Epithelial cell of proximal tubule (primary cell): ENCODE measurements around the gene MAFF. TPM values are rescaled to one million over a fixed set of nuclear protein-coding genes. Genes with fewer than 3 reads are reported as not detected.

Experiments used
- DNase-seq: peaks from one replicate; pipeline ENCODE4 v3.0.0-alpha.2; 2011; ENCODE audit warnings: low read depth
- H3K4me3 ChIP-seq: 2 replicates; pipeline ENCODE4 v1.5.1; 2011; ENCODE audit warnings: low read depth, mild to moderate bottlenecking, low read length
- total RNA-seq: library from RNA; depleted of rRNA; stranded (reverse); fragments of >200 nt; gene quantifications from 2 replicates; pipeline ENCODE4 v1.2.3, GENCODE V29; 2015
- TF ChIP-seq, protein P1 (sequence below): conservative IDR thresholded peaks from 2 replicates; pipeline ENCODE4 v1.5.1; 2012; ENCODE audit warnings: low read depth, mild to moderate bottlenecking, low read length

The MAFF gene
- total RNA-seq, 1 donor from 2014 or later = 42.1 TPM

DNA sequence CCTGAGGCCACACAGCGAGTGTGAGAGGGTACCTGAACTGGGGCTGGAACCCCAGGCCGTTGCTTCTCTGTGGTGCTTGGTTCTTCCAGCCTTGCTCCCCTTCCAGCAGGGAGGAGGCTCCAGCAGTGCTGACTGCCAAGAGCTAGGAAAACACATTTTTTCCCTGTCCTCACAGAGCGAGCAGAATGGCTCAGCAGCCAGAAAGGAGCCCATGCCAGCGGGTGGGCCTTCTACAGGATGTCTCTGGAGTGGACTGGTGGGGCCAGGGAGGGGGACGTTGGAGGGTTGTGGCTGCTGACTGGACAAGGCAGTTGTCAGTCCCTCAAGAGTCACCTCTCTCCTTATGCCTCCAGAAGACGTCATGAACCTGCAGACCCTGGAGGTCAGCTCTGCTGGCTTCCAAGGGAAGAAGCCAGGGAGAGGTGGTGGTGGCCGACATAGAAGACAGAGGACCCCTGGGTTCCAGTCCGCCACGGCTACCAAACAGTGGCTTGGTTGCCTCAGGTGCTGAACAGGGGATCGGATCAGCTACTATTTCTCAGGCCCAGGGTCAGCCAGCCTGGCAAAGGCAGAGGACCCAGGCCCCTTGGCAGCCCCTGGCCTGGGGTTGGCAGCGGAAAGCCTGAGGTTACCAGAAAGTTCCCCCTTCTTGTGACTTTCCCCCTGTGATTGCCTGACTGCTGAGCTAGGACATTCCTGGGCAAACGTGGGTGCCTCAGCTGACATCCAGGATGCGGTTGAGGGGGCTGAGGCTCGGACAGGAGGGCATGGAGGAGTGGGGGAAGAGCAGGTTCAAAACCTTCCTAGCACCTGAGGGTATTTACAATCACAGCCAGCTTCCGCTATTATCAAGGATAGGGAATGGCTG lies 3.7 kb downstream of the MAFF start:
- no peak for DNase-seq
- TF ChIP-seq, protein P1, sequence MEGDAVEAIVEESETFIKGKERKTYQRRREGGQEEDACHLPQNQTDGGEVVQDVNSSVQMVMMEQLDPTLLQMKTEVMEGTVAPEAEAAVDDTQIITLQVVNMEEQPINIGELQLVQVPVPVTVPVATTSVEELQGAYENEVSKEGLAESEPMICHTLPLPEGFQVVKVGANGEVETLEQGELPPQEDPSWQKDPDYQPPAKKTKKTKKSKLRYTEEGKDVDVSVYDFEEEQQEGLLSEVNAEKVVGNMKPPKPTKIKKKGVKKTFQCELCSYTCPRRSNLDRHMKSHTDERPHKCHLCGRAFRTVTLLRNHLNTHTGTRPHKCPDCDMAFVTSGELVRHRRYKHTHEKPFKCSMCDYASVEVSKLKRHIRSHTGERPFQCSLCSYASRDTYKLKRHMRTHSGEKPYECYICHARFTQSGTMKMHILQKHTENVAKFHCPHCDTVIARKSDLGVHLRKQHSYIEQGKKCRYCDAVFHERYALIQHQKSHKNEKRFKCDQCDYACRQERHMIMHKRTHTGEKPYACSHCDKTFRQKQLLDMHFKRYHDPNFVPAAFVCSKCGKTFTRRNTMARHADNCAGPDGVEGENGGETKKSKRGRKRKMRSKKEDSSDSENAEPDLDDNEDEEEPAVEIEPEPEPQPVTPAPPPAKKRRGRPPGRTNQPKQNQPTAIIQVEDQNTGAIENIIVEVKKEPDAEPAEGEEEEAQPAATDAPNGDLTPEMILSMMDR = no peak
- no peak overlapping the region for H3K4me3 ChIP-seq

DNA sequence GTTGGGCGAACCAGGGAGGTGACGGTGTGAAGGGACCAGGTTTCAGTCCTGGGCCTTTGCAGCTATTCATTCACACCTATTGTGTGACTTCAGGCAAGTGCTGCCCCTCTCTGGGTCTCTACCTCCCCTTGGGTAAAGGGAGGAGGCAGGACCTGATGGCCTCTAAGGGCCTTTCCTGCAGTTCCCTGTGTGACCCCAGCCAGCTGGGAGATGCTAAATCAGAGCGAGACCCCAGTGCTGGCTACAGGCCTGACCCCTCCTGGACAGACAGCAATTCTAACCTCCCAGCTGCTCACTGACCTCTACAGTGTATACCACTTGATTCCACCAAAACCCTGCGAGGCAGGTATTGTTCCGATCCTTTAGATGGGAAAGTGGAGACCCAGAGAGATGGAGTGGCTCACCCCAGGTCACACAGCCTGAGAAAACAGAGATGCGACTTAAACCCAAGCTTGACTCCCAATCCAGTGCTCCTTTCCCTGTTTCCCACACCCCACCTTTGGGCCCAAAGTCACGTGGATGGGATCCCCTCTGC lies 6.2 kb downstream of the MAFF start:
- TF ChIP-seq, protein P1 = no peak
- H3K4me3 ChIP-seq = no peak overlapping the region
- no peak for DNase-seq

DNA sequence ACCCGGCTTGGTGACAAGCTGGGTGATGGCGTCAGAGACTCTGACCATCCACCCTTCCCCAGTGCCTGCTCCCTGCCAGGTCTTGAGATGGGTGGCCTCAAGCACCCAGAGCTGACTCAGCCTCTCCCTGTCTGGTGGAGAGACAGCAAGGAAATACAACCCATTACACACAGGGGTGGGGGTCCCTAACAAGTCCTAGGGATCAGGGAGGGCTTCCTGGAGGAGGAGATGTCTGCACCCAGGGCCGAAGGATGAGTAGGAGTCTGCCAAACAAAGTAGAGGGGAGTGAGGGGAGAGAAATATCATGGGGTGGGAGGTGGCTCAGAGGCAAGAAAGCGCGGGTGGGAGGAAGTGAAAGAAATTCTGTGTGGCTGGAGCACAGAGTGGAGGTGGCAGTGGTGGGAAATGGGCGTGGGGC lies 6.8 kb downstream of the MAFF start:
- TF ChIP-seq, protein P1 = no peak
- H3K4me3 ChIP-seq = no peak overlapping the region
- no peak for DNase-seq

DNA sequence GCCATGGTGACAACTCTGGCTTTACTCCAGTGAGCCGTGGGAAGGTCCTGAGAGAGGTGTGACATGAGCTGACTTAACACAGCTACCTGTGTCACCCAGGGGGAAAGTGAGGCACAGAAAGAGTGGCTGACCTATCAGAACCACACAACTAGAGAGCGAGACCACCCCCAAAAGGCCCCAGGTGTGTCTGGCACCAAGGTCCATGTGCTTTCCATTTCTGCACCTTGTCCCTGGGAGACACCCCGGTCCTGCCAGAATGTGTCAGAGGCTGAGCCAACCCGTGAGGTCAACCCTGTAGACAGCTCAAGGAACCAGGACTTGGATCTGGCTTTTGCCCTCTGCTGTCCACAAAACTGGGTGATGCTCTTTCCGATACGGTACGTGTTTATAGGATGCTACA lies 9.8 kb downstream of the MAFF start:
- no peak for DNase-seq
- TF ChIP-seq, protein P1 = no peak
- no peak overlapping the region for H3K4me3 ChIP-seq

DNA sequence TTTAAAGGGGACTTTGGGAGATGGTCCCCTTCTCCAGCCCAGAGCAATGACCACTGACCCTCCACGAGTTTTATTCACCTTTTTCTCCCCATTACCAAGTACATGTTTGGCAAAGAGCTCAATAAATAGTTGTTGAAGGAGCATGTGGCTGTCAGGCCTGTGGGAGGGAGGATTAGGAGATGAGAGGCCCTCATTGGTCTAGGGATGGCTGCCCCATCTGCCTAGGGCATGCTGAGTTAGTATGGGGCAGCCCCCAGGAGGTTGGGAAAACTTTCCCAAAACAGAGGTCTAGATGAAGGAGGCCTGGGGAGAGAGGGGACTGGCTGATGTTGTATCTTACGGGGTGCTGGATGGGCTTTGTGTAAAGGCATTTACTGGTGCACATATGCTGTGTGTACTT lies 10.6 kb downstream of the MAFF start:
- no peak overlapping the region for H3K4me3 ChIP-seq
- TF ChIP-seq, protein P1 = no peak
- DNase-seq = no peak

DNA sequence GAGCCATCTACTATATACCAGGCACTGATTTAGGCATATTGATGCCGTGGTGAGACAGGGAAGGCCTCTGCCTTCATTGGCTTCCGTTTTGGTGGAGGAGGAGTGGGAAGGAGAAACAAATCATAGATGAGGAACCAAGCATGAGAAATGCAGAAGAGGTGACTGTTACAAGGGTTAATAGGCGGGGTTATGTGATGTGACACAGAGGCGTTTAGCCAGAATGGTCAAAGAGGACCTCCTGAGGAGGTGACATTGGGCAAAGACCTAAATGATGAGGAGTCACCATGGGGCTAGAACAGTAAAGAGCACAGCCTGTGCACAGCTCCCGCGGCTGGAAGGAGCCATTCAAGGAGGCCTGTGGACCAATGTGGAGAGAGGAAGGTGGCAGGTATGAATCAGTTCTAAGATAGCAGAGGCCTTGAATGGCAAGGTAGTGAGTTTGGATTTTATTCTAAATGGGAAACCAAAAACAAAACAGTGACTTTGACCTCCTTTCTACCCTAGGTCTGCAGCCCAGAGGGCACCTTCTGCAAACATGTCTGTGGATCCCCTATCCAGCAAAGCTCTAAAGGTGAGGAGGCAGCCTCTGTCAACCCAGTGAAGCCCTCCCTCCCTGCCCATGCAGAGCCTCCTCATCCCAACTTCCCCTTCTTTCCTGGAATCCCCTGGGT lies 11.7 kb downstream of the MAFF start:
- TF ChIP-seq, protein P1 = no peak
- no peak overlapping the region for H3K4me3 ChIP-seq

More for the DNA sequence above, 11.7 kb downstream of the MAFF start:
- DNase-seq = no peak
